Loucy (cell line): ENCODE results near the gene PANK1.

Experiments used
- H2AFZ ChIP-seq: fragments of 200-600 bp; sonication (generic); 2 replicates; pipeline ENCODE4 v1.6.0; 2016; ENCODE audit warnings: antibody characterized with exemption, mild to moderate bottlenecking, low read length, moderate library complexity
- H3F3A ChIP-seq: fragments of 200-600 bp; 2 replicates; pipeline ENCODE4 v1.6.0; 2016; ENCODE audit warnings: antibody characterized with exemption, low read depth, mild to moderate bottlenecking
- H3K27me3 ChIP-seq: fragments of 200-600 bp; sonication (generic); 2 replicates; pipeline ENCODE4 v1.6.1; 2014; ENCODE audit warnings: low read length, mild to moderate bottlenecking; ENCODE audit not compliant: insufficient read depth, poor library complexity, severe bottlenecking
- H3K36me3 ChIP-seq: fragments of 200-600 bp; sonication (generic); 2 replicates; pipeline ENCODE4 v1.6.1; 2016; ENCODE audit warnings: low read length; ENCODE audit not compliant: insufficient read depth
- H3K4me1 ChIP-seq: fragments of 200-600 bp; sonication (generic); 2 replicates; pipeline ENCODE4 v1.5.1; 2014; ENCODE audit warnings: low read length, mild to moderate bottlenecking; ENCODE audit not compliant: insufficient read depth, poor library complexity, severe bottlenecking
- H3K4me2 ChIP-seq: fragments of 200-600 bp; sonication (generic); 2 replicates; pipeline ENCODE4 v1.6.0; 2014; ENCODE audit warnings: antibody characterized with exemption, low read length, low read depth, mild to moderate bottlenecking; ENCODE audit not compliant: poor library complexity, severe bottlenecking
- H3K4me3 ChIP-seq: fragments of 200-600 bp; sonication (generic); 2 replicates; pipeline ENCODE4 v1.5.1; 2014; ENCODE audit warnings: low read length, mild to moderate bottlenecking, mixed read lengths; ENCODE audit not compliant: poor library complexity, severe bottlenecking
- H3K79me2 ChIP-seq: fragments of 200-600 bp; sonication (generic); 2 replicates; pipeline ENCODE4 v1.6.1; 2014; ENCODE audit warnings: low read length; ENCODE audit not compliant: insufficient read depth
- H3K9ac ChIP-seq: fragments of 200-600 bp; sonication (generic); 2 replicates; pipeline ENCODE4 v1.6.0; 2014; ENCODE audit warnings: mild to moderate bottlenecking, low read depth, low read length, moderate library complexity; ENCODE audit not compliant: poor library complexity, severe bottlenecking
- H3K9me2 ChIP-seq: fragments of 200-600 bp; sonication (generic); replicated peaks from 2 replicates; pipeline ENCODE4 v1.6.1; 2016; ENCODE audit warnings: low read depth, low read length, mixed read lengths
- H3K9me3 ChIP-seq: fragments of 200-600 bp; sonication (generic); 2 replicates; pipeline ENCODE4 v1.6.1; 2014; ENCODE audit warnings: mild to moderate bottlenecking, antibody characterized with exemption, low read length, low read depth; ENCODE audit not compliant: insufficient read depth
- H4K20me1 ChIP-seq: fragments of 200-600 bp; sonication (generic); 2 replicates; pipeline ENCODE4 v1.6.0; 2014; ENCODE audit warnings: antibody characterized with exemption, low read length, mild to moderate bottlenecking; ENCODE audit not compliant: insufficient read depth, poor library complexity, severe bottlenecking
- CTCF ChIP-seq: fragments of 200-600 bp; sonication (generic); conservative IDR thresholded peaks from 2 replicates; pipeline ENCODE4 v1.5.1; 2014; ENCODE audit warnings: mild to moderate bottlenecking, antibody characterized with exemption, low read length
- EZH2phosphoT487 ChIP-seq: fragments of 200-600 bp; IDR thresholded peaks from 2 replicates; pipeline ENCODE4 v1.6.1; 2018; ENCODE audit warnings: antibody characterized with exemption, mild to moderate bottlenecking, moderate library complexity, borderline replicate concordance

The PANK1 gene

DNA sequence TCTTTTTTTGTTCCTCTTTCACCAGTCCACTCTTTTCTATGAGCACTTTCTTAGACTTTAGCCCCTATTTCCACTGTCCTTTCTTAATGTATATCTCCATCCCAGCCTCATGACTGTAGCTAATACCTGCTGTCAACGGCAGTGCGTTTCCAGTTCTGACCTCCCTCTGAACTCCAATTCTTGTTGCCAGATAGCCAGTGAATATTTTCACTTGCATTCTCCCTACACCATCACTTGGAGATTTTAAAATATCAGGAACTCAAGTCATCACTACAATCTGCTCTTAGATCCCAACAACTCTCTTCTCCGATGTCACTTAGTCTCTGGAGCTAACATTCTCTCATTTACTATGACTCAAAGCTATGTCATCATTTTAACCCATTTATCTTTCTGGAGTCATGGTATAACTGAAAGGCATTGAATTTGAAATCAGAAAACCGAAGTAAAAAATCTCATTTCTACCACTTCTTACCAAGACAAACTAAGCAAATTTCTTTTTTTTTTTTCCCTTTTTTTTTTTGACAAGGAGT, 104.6 kb downstream of the PANK1 start:
- H3K9me2 ChIP-seq = no peaks in the 10 kb centered on the region
- H3K36me3 ChIP-seq = no peaks in the 10 kb centered on the region
- no peak overlapping the region for H3K4me3 ChIP-seq
- H4K20me1 ChIP-seq = no peaks in the 10 kb centered on the region
- TF ChIP-seq CTCF (no peak), EZH2phosphoT487 (no peak)
- H3K27me3 ChIP-seq = no peaks in the 10 kb centered on the region
- H3K9ac ChIP-seq = no peak overlapping the region
- no peak overlapping the region for H2AFZ ChIP-seq
- H3K9me3 ChIP-seq = no peaks in the 10 kb centered on the region
- no peaks in the 10 kb centered on the region for H3K4me1 ChIP-seq
- no peaks in the 10 kb centered on the region for H3K79me2 ChIP-seq
- H3K4me2 ChIP-seq = no peak overlapping the region
- no peaks in the 10 kb centered on the region for H3F3A ChIP-seq

DNA sequence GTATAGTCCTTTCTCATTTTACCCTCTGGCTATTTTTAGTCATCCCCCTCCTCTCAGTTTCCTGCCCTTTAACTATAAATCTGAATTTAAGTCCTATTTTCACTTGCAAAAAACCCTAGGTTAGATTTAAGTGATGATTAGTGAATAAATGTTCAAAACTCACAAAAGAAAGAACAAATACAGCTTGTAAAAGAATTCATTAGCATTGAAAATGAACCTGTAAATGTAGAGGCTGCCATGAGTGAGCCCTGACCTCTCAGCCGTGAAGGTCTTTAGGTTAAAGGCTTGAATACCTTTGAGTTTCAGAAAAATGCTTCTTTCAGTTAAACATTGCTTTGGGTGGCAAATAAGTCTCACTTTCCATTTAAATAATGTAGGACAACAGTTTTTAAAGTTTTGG, 107.7 kb downstream of the PANK1 start:
- Histone ChIP-seq H3K4me2 (no peak overlapping the region), H3K9me2 (no peaks in the 10 kb centered on the region), H2AFZ (no peak overlapping the region), H3K79me2 (no peaks in the 10 kb centered on the region), H3F3A (no peaks in the 10 kb centered on the region), H4K20me1 (no peaks in the 10 kb centered on the region), H3K4me3 (no peak overlapping the region), H3K27me3 (no peaks in the 10 kb centered on the region), H3K36me3 (no peaks in the 10 kb centered on the region), H3K4me1 (peaks cover 4% of the 10 kb centered on the region), H3K9ac (no peak overlapping the region), H3K9me3 (no peaks in the 10 kb centered on the region)
- TF ChIP-seq CTCF (no peak), EZH2phosphoT487 (no peak)

GRCh38 chr10:89536013-89536354, 109.1 kb downstream of the PANK1 start:
- Histone ChIP-seq H3F3A (peaks cover 3% of the 10 kb centered on the region; the same call in 1 of the 2 replicates), H3K4me2 (no peak overlapping the region), H3K27me3 (no peaks in the 10 kb centered on the region), H4K20me1 (no peaks in the 10 kb centered on the region), H3K9ac (no peak overlapping the region), H3K79me2 (no peaks in the 10 kb centered on the region), H3K36me3 (no peaks in the 10 kb centered on the region), H3K4me3 (no peak overlapping the region), H3K9me3 (no peaks in the 10 kb centered on the region), H3K4me1 (peaks cover 18% of the 10 kb centered on the region), H3K9me2 (no peaks in the 10 kb centered on the region), H2AFZ (no peak overlapping the region)
- TF ChIP-seq EZH2phosphoT487 (no peak), CTCF (no peak)
